ENCODE results near the gene ADARB1. TPM values are rescaled to one million over a fixed set of nuclear protein-coding genes. Genes with fewer than 3 reads are reported as not detected.
"Not testable (repeated sequence)": the region's sequence is repeated elsewhere in the genome, so short reads cannot be mapped to it uniquely, and the experiment has no call there.

Gene ADARB1
- total and polyA plus RNA-seq, 9 of the 15 experiments (the other 6 are each of a cell fraction or from before 2014, with no cell fraction given) = 6.7 to 16.0 (median 8.3) TPM

- intact Hi-C loops (cut with micrococcal nuclease) = loop anchor here (2.0 kb wide), 1 partner anchor 79 kb away; no protein-coding TSS in a partner anchor
- Histone ChIP-seq H3K79me2 (ENCODE audit: control insufficient read depth, insufficient read depth, low read length) (no peaks in the 10 kb centered on the region), H2AFZ (ENCODE audit: low read depth, low read length) (no peak overlapping the region), H3K4me2 (ENCODE audit: insufficient read depth, low read length) (no peak overlapping the region), H3K9ac (ENCODE audit: insufficient read depth in 1 of 2, low read depth in 2 of 2, low read length in 2 of 2) (0 out of 4 replicates have a peak overlapping the region, but pooled peaks of 1 of the 2 experiments have one; percentile 46), H3K27ac (ENCODE audit: extremely low read depth, low read depth, low read length) (no peak overlapping the region), H3K27me3 (ENCODE audit: control insufficient read depth in 2 of 2, insufficient read depth in 2 of 2, low read length in 2 of 2) (peaks cover 41 to 66% of the 10 kb centered on the region in 2 experiments), H3K9me3 (replicated peaks; ENCODE audit: control insufficient read depth, insufficient read depth, low read depth, low read length) (peaks cover 4% of the 10 kb centered on the region; the same call in 1 of the 2 replicates), H4K20me1 (replicated peaks; ENCODE audit: control insufficient read depth, insufficient read depth, low read length) (peaks cover 5% of the 10 kb centered on the region; the same call in 1 of the 2 replicates), H3K4me3 (no peak overlapping the region), H3K9me1 (ENCODE audit: control insufficient read depth, insufficient read depth, low read length) (no peaks in the 10 kb centered on the region), H3K4me1 (replicated peaks in 1 of 2; ENCODE audit: control insufficient read depth in 2 of 2, insufficient read depth in 2 of 2, low read length in 2 of 2) (peaks cover 0 to 28% of the 10 kb centered on the region in 2 experiments; a peak in 2 of 5 replicates), H3K36me3 (ENCODE audit: control insufficient read depth, insufficient read depth, low read length) (no peaks in the 10 kb centered on the region)
- no peak for DNase-seq (ENCODE audit: extremely low read depth in 1 of 4, low spot score in 3 of 4)
- ATAC-seq = no peak
- CTCF ChIA-PET (ENCODE audit: low intra/inter-chr PET ratio) = interaction anchor here (0.7 to 1.3 kb wide), 2 partner anchors 77 to 78 kb away, joined by 3 to 5 read pairs; no protein-coding TSS in a partner anchor
- TF ChIP-seq USF1 (CRISPR knock-in tag; IDR thresholded peaks at IDR 0.05) (0 out of 2 replicates have a peak, but pooled peaks have one; percentile 18), BACH1 (tag; IDR thresholded peaks at IDR 0.05) (no peak), DEAF1 (CRISPR knock-in tag; IDR thresholded peaks at IDR 0.05) (no peak)
- in situ Hi-C loops (cut with MboI) = no loop called here
- FAIRE-seq = no peak
- POLR2A ChIA-PET = interaction anchor here (0.7 kb wide), 1 partner anchor 195 kb away, joined by 3 read pairs; no protein-coding TSS in a partner anchor
- WGBS (ENCODE audit: insufficient coverage, low coverage, missing lambda C conversion rate) = 11% methylated on average over 20 of the region's 21 CpGs
- BruUV-seq (replicated peaks) = no TSS peak
Measured at GRCh38 chr21:45027241-45028196, 46.9 kb upstream of the ADARB1 start.

GRCh38 chr21:45028645-45029044, 45.7 kb upstream of the ADARB1 start:
- H3K9ac ChIP-seq (ENCODE audit: insufficient read depth in 1 of 2, low read depth in 2 of 2, low read length in 2 of 2); CTCF ChIA-PET (ENCODE audit: low intra/inter-chr PET ratio); ATAC-seq; H4K20me1 ChIP-seq (replicated peaks; ENCODE audit: control insufficient read depth, insufficient read depth, low read length); H3K36me3 ChIP-seq (ENCODE audit: control insufficient read depth, insufficient read depth, low read length); H3K9me3 ChIP-seq (replicated peaks; ENCODE audit: control insufficient read depth, insufficient read depth, low read depth, low read length); H3K27ac ChIP-seq (ENCODE audit: extremely low read depth, low read depth, low read length); in situ Hi-C loops (cut with MboI); DNase-seq (ENCODE audit: extremely low read depth in 1 of 4, low spot score in 3 of 4); intact Hi-C loops (cut with micrococcal nuclease); BruUV-seq (replicated peaks); H3K79me2 ChIP-seq (ENCODE audit: control insufficient read depth, insufficient read depth, low read length); H3K9me1 ChIP-seq (ENCODE audit: control insufficient read depth, insufficient read depth, low read length); FAIRE-seq; H3K4me2 ChIP-seq (ENCODE audit: insufficient read depth, low read length); H3K4me3 ChIP-seq; H2AFZ ChIP-seq (ENCODE audit: low read depth, low read length): not testable (repeated sequence)
- POLR2A ChIA-PET = interaction anchor here (1.6 to 1.7 kb wide), 2 partner anchors 15 to 26 kb away, joined by 5 to 6 read pairs; no protein-coding TSS in a partner anchor
- peaks cover 48 to 69% of the 10 kb centered on the region in 2 experiments for H3K27me3 ChIP-seq (ENCODE audit: control insufficient read depth in 2 of 2, insufficient read depth in 2 of 2, low read length in 2 of 2)
- 32% methylated on average over 8 of the region's 12 CpGs for WGBS (ENCODE audit: insufficient coverage, low coverage, missing lambda C conversion rate)
- peaks cover 0 to 35% of the 10 kb centered on the region in 2 experiments; a peak in 2 of 5 replicates for H3K4me1 ChIP-seq (replicated peaks in 1 of 2; ENCODE audit: control insufficient read depth in 2 of 2, insufficient read depth in 2 of 2, low read length in 2 of 2)

Measured in K562 (cell line).